Fibroblast of the conjunctiva (primary cell): ENCODE measurements around the gene ANP32B.
A peak's percentile ranks its signal among the peaks of the same experiment; 100 is the strongest.

Experiments
- DNase-seq: peaks from one replicate; pipeline ENCODE4 v3.0.0-alpha.2; 2010; ENCODE audit warnings: low read depth

Gene ANP32B

DNA sequence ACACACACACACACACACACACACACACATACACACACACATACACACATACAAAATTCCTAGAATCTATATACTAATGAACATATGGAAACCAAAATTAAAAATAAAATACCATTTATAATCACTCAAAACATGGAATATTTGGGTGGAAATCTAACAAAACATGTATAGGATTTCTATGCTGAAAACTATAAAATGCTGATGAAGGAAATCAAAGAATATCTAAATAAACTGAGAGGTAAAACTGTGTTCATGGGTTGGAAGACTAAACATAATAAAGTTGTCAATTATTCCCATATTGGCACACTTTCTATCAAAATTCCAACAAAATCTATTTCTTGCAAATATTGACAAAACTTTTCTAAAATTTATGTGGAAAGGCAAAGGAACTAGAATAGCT, 48.0 kb downstream of the ANP32B start:
- DNase-seq, result no peak

DNA sequence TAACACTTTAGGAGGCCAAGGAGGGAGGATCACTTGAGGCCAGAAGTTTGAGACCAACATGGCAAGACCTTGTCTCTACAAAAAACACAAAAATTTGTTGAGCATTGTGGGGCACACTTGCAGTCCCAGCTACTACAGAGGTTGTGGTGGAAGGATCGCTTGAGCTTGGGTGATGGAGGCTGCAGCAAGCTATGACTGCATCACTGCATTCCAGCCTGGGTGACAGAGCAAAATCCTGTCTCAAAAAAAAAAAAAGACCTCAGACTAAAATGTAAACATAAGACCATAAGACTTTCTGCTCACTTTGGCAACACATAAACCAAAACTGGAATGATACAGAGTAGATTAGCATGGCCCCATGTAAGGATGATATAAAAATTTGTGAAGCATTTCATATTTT, 48.8 kb downstream of the ANP32B start:
- DNase-seq, result no peak

DNA sequence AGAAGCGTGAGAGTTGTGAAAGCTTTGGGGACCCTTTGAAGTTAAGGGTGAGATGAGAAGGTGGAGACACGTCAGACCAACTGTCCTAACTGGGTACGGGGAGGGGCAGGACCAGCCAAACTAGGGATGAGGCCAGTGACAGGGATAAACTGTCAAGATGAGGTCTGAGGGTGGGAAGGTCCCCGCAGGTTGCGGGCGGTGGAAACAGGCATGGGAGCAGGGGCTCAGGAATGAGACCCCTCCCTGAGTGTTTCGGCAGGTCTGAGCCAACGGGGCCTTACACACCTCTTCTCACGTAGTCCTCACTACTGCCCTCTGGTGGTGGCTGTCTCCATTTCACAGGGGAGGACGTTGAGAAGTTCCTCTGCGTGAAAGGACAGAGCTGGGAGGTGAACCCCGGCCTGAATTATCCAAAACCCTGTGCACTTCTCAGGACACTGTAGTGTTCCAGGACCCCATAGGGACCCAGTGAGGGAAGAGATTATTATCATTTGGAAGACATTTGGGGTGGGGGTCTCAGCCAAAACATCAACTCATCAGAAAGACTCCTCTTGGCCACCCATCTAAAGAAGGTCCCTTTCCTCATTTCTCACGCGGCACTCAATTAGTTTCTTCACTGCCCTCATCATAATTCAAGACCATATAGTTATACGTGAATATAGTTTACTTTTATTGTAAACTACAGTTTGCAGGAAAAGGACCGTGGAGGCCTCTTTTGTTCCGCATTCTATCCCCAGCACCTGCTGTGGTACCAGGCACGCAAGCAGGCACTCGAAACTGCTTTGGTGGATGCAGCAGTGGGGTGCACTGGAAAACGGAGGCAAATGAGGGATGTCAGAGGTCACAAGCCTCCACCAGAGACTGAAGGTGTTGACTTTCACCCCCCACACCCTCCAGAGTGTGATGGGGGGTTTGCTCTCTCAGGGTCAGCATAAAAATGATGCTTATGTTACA, 51.7 kb downstream of the ANP32B start:
- peak; percentile 57 for DNase-seq

DNA sequence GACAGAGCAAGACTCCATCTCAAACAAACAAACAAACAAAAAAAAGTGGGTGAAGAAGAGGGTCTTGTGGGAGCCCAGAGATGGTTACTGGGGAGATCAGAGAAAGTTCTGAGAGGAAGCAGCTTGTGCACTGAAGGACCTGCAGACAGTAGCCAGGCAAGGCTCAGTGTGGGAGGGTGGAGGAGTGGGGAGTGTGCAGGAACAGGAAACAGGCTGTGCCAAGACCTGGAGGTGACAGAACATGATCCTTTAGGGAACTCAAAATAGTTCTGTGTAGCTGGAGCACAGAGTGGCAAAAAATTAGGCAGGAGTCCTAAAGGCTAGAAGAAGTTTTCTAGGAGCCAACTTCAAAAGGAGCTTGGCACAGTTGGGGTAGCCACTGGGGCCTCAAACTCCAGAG, 54.2 kb downstream of the ANP32B start:
- DNase-seq, result no peak

DNA sequence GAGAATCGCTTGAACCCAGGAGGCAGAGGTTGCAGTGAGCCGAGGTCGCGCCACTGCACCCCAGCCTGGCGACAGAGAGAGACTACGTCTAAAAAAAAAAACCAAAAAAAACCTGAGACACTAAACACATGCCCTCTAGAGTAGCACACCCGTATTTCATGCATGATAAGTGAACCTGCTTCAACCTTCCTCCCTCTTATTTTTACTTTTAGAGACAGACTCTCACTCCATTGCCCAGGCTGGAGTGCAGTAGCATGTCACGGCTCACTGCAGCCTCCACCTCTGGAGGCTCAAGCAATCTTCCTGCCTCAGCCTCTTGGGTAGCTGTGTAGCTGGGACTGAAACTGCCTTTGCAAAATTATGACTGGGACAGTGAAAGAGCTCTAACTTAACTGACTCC, 55.8 kb downstream of the ANP32B start:
- DNase-seq, result no peak

DNA sequence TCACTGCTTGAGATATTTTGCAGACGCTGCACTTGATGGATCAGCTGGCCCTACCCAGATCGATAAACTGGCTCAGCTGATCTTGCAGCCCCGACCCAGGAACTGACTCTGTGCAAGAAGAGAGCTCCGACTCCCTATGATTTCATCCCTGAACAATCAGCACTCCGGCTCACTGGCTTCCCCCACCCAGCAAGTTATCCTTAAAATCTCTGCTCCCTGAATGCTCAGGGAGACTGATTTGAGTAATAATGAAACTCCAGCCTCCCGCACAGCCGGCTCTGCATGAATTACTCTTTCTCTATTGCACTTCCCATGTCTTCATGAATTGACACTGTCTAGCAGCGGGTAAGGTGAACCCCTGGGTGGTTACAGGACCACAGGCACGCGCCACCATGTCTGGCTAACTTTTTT, 56.5 kb downstream of the ANP32B start:
- DNase-seq, result no peak

DNA sequence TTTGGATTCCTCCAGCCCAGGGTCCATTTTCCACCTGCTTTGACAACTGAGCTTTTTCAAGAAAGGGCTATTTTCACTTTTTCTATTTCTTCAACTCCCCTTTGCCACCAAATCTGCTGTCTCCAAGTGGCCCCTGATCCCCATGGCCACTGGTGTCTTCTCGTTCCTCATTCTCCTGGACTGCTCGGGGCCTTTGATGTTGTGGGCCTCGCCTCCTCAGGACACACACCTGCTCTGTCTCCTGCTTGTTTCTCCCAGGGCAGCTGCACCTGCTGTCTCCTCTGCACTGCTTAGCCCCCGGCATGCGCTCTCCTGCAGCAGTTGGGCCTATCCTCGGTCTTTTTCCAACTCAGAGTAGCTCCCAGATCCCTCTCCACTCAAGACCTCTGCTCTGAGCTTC, 57.1 kb downstream of the ANP32B start:
- no peak for DNase-seq

DNA sequence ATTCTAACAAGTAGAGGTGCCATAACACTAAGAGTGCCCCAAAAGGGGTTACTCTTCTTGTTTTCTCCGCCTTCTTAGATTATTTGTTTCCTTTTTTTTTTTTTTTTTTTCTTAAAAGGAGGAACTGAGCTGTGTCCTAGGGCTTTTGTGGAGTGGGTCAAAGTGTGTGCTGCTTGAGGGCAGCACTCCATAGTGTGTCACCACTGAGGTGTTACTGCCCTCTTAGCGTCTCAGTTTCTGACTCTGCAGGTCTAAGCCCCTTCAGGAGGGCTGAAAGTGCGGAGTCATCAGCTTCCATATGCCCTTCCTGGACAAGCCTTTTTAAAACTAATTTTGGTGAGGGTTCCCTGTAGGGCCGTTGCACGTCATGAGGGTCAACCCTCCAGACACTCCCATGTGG, 60.8 kb downstream of the ANP32B start:
- no peak for DNase-seq

DNA sequence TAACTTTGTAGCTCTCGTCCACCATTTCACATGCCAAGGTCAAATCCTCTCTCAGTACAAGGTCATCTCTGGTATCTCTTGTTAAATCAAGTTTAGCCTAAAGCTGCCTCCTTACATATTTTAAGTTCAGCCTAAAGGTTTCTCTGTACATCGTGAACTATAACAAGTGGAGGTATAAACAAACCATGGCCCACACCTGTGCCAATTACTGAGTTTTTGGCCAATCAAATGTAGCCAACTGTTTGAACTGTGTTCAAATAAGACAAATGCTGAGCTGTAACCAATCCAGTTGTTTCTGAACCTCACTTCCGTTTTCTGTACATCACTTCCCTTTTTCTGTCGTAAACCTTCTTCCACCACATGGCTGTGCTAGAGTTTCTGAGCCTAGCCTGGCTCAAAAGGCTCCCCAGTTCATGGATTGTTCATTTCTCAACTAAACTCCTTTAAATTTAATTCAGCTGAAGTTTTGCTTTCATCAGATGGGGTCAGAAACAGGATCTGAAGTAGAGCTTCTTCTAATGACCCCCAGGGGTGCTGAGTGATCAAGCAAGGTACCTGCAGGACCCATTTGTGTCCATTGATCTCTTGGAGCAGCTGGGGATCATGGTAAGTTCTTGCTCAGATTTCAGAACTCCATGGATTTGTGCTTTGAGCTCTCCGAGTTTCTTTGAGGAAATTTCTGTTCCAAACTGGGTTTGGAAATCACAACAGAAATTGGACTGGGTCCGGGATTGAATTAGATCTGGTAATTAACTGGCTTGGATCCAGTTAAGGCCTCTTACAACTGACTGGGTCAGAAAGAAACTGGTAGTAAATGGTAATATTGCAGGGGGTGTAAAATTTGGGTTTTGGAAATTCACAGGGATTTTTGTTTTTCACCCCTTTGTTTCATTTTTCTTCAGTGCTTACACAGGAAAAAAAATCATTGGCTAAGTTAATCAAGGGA, 62.4 kb downstream of the ANP32B start:
- DNase-seq, result no peak

DNA sequence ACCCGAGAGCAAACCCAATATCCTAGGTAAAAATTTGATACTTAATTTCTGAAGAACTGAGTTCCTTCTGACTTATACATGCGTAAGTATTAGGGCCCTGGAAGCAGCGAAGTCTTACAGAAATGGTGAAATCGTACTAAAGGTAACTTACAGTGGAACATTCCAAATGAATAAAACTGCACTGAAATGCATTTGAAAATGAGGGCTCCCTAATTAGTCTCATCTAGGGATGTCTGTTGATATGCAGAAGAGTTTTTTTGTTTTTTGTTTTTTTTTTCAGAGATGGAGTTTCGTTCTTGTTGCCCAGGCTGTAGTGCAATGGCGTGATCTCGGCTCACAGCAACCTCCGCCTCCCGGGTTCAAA, 63.0 kb downstream of the ANP32B start:
- no peak for DNase-seq

DNA sequence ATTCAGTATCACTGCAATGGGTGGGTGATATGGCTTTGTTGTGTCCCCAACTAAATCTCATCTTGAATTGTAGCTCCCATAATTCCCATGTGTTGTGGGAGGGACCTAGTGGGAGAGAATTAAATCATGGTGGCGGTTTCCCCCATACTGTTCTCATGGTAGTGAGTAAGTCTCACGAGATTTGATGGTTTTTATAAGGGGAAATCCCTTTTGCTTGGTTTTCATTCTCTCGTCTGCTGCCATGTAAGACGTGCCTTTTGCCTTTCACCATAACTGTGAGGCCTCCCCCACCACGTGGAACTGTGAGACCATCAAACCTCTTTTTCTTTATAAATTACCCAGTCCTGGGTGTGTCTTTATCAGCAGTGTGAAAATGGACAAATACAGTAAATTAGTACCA, 63.9 kb downstream of the ANP32B start:
- no peak for DNase-seq

DNA sequence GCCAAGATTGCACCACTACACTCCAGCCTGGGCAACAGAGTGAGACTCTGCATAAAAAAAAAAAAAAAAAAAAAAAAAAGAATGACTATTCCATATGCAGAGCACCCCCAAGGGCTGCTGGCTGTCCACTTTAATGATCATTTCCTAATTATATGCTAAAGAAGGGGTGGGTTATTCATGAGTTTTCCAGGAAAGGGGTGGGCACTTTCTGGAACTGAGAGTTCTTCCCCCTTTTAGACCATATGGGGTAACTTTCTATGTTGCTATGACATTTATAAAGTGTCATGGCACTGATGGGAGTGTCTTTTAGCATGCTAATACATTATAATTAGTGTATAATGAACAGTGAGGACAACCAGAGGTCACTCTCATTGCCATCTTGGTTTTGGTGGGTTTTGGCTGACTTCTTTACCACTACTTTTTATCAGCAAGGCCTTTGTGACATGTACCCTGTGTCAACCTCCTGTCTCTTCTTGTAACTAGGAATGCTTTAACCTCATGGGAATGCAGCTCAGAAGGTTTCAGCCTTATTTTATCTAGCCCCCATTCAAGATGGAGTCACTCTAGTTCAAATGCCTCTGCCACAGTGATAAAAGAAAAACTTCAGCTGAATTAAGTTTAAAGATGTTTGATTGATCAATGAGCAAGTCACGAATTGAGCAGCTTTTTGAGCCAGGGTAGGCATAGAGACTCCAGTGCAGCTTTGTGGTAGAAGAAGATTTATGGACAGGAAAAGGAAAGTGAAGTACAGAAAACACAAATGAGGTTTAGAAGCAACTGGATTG, 66.3 kb downstream of the ANP32B start:
- no peak for DNase-seq

DNA sequence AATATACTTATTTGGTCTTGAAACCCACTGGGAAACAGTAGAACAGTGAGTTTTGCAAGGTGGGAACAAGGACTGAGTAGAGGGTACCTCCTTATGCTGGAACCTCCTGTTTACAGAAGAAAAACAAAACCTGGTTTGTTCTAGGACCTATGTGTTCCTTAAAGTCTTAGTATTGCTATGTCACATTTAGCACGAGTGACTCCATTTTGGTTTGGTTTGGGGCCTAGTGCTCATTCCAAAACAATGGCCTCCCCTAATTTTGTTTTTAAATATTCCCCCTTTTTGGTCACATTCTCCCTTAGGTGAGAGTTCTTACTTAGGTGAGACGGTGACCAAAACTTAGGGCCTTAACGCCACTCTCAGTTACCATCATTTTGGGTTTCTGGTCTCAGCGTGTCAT, 67.2 kb downstream of the ANP32B start:
- no peak for DNase-seq

DNA sequence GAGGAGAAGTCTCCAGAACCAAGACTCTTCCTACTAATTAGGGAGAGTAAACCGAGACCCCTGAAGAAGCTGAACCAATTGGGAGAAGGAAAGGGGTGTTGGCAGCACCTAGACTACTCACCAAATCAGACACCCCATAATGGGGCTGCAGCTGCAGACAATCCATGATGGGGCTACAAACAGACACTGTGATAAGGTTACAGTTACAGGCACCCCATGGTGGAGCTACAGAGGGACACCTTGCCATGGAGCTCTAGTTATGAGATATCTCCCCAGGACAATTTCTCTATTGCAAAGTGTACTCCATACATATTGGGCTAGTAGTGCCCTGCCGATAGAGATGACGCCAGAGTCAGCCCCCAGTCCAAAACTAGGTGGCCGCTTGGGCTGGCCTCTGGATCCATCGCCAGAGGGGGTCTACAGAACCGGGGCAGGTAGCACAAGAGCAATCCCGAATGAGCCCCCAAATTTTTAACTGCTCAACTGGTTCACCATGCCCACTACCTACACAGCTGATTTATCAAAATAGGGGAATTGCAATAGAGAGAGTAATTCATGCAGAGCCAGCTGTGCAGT, 71.3 kb downstream of the ANP32B start:
- DNase-seq, result no peak

DNA sequence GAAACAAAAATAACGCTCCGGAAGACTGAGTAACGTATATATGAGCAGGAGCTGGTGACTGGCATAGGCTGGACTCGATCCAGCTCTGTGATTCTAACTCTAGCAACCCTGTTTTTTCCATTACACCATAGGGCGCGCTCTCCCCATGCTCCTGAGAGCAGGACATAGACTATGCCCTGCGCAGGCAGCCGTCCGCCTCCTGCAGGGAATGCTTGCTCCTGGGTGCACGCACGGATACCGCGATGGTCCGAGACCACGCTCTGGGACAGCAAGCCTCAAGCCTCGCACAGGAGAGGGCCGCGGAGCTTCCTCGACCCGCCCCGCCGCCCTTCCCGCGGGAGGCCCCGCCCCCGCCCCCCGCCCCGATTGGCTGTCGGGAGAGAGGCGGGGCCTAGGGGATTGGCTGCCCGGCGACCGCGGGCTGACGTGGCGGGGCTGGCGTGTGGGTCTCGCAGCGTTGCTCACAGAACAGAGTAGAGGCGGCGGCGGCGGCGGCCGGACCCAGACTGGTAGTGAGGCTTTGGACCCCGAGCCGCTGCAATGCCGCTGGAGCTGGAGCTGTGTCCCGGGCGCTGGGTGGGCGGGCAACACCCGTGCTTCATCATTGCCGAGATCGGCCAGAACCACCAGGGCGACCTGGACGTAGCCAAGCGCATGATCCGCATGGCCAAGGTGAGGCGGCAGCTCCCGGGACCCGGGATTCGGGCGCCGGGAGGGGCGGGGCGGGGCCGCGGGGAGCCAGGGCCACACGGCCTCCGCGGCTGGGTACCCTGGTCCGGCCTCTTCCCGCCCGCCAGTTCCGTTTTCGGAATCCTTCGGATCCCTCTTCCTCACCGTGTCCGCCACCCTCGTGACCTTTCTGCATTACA, 73.4 kb downstream of the ANP32B start, which contains the start of gene NANS:
Gene NANS, plus strand, starts transcription at position 464 of the 869 bp plus-strand sequence. Its CDS starts 77 bp downstream, at position 541.
- peak; percentile 81 for DNase-seq

DNA sequence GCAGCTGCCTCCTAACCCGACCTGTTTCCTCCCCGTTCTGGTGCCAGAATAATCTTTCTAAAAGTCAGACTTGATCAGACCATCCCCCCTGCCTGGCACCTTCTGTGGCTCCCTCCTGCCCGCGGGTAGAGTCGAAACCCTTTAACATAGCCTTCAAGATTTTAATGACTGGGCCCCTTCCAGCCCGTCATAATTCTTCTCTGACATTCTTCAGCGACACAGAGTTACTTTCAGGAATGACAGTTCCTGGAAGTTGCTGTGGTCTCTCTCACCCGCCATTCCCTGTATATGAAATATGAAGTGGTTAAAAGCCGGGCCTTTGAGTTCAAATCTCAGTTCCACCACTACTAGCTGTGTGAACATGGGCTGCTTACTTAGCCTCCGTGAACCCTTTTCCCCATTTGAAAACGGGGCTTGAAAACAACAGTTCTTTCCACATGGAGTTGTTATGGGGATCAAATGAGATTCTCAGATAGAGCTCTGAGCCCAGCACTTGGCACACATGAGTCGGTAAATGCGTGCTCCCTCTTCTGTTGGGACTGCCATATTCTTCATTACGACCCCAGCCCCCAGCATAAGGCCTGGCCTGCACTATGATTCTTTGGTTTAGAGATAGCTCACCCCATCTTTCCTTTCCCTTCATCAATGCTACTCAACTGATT, 74.1 kb downstream of the ANP32B start:
- no peak for DNase-seq

DNA sequence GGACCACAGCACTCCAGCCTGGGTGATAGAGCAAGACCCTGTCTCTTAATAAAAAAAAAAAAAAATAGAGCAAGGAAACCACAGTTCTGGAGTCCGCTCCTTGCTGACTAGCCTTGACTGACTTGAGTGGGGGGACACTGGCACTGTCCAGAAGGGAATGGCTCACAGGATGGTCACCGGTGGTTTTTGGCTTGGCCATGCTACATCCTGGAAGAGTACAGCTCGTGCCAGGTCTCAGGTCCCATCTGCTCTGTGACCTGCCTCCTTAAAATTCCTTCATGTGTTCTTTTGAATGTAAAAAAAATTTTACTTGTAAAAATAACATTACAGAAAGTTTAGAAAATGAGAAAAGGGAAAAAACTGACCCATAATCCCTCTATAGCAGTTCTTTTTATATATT, 79.0 kb downstream of the ANP32B start:
- no peak for DNase-seq

DNA sequence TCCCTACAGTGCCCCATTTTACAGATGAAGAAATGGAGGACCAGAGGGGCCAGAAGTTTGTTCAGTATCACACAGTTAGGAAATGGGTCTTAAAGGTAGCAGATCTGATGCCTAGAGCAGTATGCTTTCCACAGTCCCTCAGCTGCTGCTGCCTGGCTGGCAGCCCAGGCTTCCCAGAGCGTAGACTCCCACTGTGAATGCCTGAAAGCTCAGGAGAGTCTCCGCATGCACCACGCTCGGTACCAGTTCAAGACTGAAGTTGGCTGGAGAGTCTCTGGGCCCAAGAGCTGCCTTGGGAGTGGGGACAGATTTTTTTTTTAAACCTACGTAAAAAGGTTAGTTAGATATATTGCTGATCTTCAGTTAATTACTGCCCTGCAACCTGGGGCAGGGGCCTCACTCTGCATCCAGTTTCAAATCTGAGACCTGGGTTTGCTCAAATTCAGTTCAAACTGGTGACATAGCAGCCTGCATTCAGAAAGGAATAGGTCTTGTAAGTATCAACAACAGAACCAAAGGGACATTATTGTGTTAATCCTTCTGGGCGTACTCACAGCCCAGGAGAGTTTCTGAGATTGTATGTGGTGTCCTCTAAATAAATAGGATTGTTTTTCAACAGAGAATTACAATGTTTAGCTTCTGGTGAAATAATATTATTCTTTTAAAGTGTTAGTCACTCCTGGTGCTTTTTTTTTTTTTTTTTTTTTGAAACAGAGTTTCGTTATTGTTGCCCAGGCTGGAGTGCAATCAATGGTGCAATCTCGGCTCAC, 81.7 kb downstream of the ANP32B start:
- no peak for DNase-seq
